Heart left ventricle (tissue), 13 donors: ENCODE data around the gene LRRC74B.
"Not testable (repeated sequence)": the region's sequence is repeated elsewhere in the genome, so short reads cannot be mapped to it uniquely, and the experiment has no call there.

Experiments
- CTCF ChIP-seq, 12 donors: fragments of 200-600 bp; sonication (generic) in 4 of 12; IDR thresholded peaks; one replicate each; pipeline versions ENCODE4 v1.5.0 to v1.8.0; 2018 to 2022; ENCODE audit warnings: antibody characterized with exemption in 12 of 12, mild to moderate bottlenecking in 5 of 12
- POLR2A ChIP-seq, 2 donors: fragments of 450-650 bp; IDR thresholded peaks; one replicate each; pipeline ENCODE4 v1.6.1; 2017; ENCODE audit warnings: antibody characterized with exemption in 2 of 2, mild to moderate bottlenecking in 2 of 2, moderate library complexity in 2 of 2
- donor health status: ischemic (EF 13 %, LVEDD 7.1; RV severe dilation, severe dysfunction).
- donor health status: DM: no; HTN: yes; CAD: no.
- donor health status: DM: no; HTN: no; CAD: no.
- donor health status: ischemic (EF 25% LVEDD 6.9; RV normal size, moderate dysfunction).
- donor health status: ischemic (EF 25% LVEDD 5.7; RV mildly dilated, moderate dysfunction).
- donor health status: ischemic (EF 35%, LVEDD 5.7; RV mildly dilated, moderate dysfunction).
- donor health status: nonischemic (EF 11% LVEDD 7.7; RV severe dilation, severe dysfunction).
- donor health status: DM: yes; HTN: yes; CAD: no.
- donor health status: PGD.
- donor health status: ischemic (EF 29% LVEDD 5.4; RV normal size, mild dysfunction).
- donor health status: nonischemic (EF 23%, LVEDD 6.1; RV moderate dilation, normal function).

- TF ChIP-seq CTCF, POLR2A (IDR thresholded peaks at IDR 0.05): not testable (repeated sequence)
Observed at GRCh38 chr22:21064425-21064824, 18.7 kb downstream of the LRRC74B start.
